Loucy (cell line): ENCODE measurements around the gene NEU4.

Source experiments
- EZH2phosphoT487 ChIP-seq: fragments of 200-600 bp; IDR thresholded peaks from 2 replicates; pipeline ENCODE4 v1.6.1; 2018; ENCODE audit warnings: antibody characterized with exemption, mild to moderate bottlenecking, moderate library complexity, borderline replicate concordance
- TF ChIP-seq, protein P1 (sequence below): fragments of 200-600 bp; sonication (generic); conservative IDR thresholded peaks from 2 replicates; pipeline ENCODE4 v1.5.1; 2014; ENCODE audit warnings: mild to moderate bottlenecking, antibody characterized with exemption, low read length

DNA sequence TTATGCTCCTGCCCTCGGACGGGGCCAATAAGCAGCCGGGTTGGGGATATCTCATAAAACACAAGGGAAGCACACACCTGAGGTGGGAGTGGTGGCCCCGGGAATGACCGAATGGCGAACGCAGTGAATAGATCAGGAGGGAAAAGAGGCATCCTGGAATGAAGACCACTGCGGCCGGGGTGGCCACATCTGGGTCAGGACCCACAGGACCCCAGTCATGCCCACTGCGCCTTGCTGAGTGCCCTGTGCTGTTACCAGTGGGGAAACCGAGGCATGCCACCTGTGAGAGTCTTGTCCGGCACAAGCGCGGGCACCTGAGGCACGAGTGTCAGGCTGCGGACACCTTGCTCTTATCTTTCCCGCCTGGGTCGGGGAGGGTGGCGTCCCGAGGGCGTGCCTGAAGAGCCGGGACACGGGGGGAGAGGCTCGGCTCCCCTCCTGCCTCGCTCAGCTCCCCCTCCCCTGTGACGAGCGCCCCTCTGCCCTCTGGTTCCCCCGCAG is 48.1 kb downstream of the NEU4 start:
- TF ChIP-seq, protein P1, sequence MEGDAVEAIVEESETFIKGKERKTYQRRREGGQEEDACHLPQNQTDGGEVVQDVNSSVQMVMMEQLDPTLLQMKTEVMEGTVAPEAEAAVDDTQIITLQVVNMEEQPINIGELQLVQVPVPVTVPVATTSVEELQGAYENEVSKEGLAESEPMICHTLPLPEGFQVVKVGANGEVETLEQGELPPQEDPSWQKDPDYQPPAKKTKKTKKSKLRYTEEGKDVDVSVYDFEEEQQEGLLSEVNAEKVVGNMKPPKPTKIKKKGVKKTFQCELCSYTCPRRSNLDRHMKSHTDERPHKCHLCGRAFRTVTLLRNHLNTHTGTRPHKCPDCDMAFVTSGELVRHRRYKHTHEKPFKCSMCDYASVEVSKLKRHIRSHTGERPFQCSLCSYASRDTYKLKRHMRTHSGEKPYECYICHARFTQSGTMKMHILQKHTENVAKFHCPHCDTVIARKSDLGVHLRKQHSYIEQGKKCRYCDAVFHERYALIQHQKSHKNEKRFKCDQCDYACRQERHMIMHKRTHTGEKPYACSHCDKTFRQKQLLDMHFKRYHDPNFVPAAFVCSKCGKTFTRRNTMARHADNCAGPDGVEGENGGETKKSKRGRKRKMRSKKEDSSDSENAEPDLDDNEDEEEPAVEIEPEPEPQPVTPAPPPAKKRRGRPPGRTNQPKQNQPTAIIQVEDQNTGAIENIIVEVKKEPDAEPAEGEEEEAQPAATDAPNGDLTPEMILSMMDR: no peak
- TF ChIP-seq EZH2phosphoT487: no peak
